NCI-H446 (cell line): ENCODE results near the gene POLD1.
A peak's percentile ranks its signal among the peaks of the same experiment; 100 is the strongest.
"Not testable (repeated sequence)": the region's sequence is repeated elsewhere in the genome, so short reads cannot be mapped to it uniquely, and the experiment has no call there.

Experiments used
- DNase-seq, 2 experiments: peaks; one replicate each; lab custom pipeline; 2025; lab: John Stamatoyannopoulos, UW

POLD1 gene

DNA sequence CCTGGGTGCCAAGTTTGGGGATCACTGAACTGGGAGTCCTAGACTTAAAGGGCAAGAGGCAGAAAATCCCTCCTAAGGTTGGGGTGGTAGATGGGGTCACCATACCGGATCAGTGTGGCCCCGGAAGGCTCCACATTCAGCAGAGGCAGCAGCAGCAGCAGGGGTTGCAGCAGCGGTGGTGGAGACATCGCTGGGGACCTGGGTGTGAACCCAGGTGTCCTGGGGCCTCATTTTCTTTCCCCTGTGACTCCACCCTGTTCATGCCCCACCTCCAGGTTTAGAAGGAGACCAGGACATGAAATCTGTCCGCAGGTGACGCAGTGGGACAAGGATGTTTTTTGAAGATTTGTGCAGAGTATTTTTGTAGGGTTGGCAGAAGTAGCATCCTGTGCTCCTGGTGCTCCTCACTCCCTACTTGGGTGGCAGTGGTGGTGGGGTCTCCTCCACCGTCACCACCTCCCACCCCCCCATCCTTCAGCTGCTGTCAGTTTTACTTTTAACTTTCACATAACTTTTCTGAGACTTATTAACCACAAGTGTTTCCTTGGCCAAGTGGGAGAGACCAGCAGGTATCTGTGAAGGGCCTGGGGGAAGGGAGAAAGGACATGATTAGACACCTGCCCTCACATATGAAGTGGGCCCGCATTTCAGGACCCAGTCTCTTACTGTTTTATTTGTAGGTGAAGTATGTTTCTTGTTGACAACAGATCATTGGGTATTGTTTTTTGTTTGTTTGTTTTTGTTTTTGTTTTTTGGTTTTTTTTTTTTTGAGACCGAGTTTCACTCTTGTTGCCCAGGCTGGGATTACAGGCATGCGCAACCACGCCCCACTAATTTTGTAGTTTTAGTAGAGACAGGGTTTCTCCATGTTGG is 18.5 kb upstream of the POLD1 start, which contains the start of gene NAPSA:
Gene NAPSA (minus strand): TSS at position 206 of the 873 bp plus-strand sequence. CDS start 18 bp downstream, at position 188.
- no peak for DNase-seq

DNA sequence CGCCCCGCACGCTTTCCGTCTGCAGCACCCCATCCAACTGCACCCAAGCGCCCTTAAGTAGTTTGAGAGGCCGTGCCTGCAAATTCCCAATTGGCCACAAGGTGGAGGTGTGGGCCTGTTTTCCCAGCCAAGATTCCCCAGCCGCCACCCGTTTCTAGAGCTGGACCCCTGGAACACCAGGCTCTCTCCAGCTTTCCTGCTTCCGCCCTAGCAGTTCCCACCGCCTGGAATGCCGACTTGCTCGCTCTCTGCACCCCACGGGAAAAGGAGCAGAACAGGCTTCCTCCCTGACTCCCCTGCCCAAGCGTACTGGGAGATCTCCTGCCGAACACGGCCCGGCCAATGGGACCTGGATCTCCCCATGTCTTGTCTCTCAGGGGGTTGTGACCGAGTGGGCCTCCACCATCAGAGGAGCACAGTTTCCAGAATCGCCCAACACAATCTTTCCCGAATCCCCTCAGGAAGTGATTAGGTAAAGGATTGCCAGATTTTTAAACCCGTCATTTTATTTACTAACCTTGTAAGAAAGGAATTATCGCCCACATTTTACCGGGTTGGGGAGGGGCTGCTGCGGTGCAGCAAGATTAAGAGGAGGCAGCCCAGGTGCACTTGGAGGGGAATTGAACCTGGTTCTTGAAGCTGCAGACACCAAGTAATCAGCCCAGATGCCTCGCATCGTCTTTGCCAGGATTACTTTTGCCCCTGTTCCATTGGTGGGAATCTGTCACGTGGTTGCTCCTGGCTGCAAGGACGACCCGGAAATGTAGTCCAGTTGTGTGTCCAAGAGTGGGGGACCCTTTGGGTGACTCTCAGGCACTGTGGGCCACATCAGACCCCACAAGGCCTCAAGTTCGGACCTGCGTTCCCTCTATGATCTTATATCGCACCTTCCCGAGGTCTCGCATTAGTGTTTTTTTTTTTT is 15.2 kb upstream of the POLD1 start:
- DNase-seq, result peak; percentile 70 to 88

DNA sequence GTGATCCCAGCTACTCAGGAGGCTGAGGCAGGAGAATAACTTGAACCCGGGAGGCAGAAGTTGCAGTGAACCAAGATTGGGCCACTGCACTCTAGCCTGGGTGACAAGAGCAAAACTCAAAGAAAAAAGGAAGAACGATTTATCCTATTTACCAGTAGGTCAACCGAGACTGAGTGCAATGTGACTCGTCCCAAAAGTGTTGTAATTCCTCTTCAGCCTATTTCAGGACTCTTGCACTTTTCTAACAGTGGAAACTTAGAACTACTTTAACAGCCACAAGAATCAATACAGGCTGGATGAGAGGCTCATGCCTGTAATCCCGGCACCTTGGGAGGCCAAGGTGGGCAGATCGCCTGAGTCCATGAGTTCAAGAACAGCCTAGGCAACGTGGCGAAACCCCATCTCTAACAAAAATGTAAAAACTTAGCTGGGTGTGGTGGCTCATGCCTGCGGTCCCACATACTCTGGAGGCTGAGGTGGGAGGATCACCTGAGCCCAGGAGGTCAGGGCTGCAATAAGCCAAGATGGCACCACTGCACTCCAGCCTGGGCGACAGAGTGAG is 12.2 kb upstream of the POLD1 start:
- no peak for DNase-seq

DNA sequence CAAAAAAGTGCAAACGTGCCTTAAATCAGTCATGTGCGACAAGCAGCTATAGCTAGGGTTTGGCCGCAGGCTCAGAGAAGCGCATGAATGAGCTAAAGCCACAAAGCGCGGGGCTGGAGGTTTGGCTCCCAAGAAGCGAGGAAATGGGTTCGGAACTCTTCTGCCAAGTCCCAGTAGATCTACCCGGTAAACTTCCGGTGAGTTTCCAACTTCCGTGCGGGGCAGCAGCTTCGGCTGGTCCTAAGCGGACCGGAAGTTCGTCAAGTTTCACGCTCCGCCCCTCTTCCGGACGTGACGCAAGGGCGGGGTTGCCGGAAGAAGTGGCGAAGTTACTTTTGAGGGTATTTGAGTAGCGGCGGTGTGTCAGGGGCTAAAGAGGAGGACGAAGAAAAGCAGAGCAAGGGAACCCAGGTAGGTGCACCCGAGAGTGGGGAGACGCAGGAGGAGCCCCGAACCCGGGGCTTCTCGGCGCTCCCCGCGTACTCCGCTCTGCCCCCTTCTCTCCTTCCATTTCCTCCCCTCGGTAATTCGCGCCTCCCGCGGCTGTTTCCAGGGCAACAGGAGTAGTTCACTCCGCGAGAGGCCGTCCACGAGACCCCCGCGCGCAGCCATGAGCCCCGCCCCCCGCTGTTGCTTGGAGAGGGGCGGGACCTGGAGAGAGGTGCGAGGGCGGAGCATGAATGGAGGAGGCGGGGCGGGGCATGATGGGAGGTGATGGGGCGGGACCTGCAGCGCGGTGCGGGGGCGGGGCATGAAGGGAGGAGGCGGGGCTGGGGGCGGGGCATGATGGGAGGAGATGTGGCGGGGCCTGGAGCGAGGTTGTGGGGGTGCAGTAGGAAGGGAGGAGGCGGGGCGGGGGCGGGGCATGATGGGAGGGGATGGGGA is 7.7 kb upstream of the POLD1 start, which contains the start of gene NR1H2:
Gene NR1H2 (plus strand): TSS at position 292 of the 885 bp plus-strand sequence. CDS start 1,149 bp downstream, outside the sequence.
- DNase-seq, result peak; percentile 98 to 99

DNA sequence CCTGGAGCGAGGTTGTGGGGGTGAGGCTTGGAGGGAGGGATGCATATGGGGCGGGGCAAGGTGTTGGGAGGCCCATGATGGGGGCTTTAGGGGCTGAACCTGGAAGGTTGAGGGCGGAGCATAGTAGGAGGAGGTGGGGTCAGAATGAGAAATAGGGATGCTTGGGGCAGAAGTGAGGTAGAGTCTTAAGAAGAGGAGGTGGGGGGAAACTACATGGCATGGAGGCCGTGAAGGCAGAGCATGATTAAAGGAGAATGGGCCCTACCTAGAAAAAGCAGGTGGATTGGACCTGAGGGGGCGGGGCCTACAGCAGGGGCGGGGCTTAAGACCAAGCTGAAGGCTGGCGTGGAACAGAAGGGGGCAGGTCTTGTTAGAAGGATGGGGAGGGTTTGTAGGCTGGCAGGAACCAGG is 7.1 kb upstream of the POLD1 start:
- peak in 1 of 2 experiments; percentile 81 for DNase-seq

DNA sequence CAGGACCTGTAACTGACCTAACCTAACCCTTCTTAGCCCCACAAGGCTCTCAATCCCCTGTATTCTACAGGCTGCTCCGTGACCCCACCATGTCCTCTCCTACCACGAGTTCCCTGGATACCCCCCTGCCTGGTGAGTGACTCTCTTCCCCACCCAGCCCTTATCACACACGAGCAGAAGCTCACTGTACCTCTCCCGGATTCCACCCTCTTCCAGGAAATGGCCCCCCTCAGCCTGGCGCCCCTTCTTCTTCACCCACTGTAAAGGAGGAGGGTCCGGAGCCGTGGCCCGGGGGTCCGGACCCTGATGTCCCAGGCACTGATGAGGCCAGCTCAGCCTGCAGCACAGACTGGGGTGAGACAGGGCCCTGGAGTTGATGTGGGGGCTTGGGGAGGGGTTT is 6.6 kb upstream of the POLD1 start:
- DNase-seq, result no peak

DNA sequence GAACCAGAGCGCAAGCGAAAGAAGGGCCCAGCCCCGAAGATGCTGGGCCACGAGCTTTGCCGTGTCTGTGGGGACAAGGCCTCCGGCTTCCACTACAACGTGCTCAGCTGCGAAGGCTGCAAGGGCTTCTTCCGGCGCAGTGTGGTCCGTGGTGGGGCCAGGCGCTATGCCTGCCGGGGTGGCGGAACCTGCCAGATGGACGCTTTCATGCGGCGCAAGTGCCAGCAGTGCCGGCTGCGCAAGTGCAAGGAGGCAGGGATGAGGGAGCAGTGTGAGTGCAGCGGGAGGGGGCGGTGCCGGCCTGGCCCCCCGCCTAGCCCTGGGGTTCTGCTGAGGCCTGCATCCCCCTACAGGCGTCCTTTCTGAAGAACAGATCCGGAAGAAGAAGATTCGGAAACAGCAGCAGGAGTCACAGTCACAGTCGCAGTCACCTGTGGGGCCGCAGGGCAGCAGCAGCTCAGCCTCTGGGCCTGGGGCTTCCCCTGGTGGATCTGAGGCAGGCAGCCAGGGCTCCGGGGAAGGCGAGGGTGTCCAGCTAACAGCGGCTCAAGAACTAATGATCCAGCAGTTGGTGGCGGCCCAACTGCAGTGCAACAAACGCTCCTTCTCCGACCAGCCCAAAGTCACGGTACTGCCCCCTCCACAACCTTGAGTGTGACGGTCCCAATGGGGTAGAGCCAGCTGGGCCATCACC is 5.8 kb upstream of the POLD1 start:
- no peak for DNase-seq

DNA sequence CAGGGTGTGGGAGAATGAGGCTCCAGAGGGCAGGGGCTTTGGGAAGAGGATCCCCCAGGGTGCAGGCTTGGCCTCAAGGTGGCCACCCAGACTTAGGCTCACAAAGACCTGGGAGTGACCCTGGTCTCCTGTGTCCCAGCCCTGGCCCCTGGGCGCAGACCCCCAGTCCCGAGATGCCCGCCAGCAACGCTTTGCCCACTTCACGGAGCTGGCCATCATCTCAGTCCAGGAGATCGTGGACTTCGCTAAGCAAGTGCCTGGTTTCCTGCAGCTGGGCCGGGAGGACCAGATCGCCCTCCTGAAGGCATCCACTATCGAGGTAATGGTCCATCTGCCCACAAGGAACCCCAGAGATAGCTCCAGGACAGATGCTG is 5.3 kb upstream of the POLD1 start:
- no peak for DNase-seq

DNA sequence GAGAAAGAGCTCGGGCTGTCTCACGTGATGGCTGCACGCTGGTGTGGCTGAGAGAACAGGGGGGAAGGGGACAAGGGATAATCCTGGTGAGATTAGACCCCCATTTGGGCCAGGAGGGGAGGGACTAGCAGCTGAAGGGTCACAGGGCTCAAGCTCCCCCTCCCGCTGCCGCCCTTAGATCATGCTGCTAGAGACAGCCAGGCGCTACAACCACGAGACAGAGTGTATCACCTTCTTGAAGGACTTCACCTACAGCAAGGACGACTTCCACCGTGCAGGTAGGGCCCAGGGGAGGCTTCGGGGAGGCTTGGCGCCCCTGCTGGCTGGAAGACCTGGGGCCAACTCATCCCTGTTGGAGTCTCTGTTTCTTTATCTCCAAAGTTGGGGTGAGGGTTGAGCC is 4.5 kb upstream of the POLD1 start:
- no peak for DNase-seq

DNA sequence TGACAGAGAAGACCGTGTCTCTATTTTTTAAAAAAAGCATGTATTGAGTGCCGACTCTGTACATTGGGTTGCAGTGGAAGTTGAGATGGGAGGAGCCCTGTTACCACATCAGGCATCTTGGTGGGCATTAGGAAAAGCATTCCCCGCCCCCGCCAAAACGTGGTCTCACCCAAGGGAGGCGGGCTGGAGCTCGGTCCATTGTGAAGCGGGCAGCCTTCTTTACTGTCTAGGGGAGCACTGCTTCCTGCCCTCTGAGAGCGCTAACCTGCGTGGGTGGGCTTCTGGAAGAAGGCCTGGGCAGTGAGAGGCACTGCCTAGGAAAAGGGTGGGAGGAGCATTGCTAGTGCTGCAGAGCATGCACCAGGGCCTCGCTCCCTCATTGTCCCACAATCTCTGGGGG is 4.0 kb upstream of the POLD1 start:
- no peak for DNase-seq

DNA sequence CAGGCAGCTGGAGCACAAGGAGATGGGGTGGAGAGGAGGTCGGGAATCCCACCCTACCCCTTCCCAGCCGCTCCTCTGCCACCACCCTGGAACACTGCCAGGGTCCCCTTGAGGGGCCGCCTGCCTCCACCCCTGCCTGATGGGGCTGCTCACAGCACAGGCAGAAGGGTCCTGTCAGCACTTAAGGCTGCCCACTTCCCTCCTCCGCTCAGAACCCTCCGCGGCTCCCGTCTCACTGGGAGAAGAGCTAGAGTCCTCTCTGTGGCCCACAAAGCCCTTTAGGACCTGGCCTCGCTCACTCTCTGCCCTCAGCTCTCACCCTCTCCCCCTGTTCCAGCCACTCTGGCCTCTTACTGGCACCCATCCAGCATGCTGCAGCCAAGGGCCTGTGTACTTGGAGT is 3.4 kb upstream of the POLD1 start:
- DNase-seq, result no peak

DNA sequence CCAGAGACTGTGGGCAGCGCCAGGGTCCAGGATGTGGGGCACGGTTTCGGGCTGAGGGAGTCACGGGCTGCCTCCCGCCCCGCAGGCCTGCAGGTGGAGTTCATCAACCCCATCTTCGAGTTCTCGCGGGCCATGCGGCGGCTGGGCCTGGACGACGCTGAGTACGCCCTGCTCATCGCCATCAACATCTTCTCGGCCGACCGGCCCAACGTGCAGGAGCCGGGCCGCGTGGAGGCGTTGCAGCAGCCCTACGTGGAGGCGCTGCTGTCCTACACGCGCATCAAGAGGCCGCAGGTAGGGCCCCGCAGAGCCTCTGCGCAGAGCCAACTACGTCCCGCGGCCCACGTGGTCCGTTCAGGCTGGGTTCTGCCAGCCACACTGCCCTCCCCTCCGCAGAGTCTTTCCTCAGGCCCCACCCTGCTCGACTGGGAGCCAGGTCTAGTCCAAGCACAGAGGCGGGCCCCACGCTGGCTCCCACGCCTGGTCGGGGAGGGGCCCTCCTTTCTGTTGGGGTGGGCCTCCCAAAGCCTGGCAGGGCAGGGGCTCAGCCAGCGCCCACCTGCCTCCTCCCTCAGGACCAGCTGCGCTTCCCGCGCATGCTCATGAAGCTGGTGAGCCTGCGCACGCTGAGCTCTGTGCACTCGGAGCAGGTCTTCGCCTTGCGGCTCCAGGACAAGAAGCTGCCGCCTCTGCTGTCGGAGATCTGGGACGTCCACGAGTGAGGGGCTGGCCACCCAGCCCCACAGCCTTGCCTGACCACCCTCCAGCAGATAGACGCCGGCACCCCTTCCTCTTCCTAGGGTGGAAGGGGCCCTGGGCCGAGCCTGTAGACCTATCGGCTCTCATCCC is 2.0 kb upstream of the POLD1 start:
- no peak for DNase-seq

DNA sequence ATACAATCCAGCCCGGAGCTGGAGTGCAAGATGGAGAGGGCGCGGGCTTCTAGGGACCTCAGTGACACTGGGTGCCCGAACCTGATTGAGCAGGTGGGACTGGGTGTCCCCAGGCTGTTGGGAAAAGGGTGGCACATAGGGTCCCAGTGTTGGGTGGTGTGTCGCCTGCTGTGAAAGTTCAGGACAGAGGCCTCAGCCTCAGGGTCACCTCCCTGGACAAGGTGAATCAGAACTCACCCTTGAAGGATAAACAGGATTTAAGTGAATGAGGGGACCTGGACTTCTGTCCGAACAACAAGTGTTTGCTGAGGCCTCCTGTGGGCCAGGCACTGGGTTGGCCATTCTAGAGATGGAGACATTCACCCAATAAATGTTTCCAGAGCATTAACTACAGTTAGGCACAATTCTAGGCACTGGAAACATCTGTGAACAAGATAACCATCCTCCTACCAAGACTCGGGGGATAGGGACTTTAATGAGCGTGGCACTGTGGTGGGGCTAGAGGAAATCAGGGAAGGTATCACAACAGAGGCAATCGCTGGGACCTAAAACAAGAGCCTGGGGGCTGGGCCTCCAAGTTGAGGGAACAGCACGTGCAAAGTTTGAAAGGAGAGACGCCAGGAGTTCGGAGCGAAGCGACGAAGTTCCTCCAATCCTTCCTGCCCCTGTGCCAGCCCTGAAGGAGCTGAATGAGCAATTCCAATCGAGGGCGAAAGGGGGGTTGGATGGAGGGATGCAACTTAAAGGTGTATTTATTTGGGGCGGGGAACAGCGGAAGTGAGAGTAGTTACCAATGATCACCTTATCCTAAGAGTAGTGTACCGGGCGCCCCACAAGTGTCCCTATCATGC is 921 bp upstream of the POLD1 start:
- no peak for DNase-seq

DNA sequence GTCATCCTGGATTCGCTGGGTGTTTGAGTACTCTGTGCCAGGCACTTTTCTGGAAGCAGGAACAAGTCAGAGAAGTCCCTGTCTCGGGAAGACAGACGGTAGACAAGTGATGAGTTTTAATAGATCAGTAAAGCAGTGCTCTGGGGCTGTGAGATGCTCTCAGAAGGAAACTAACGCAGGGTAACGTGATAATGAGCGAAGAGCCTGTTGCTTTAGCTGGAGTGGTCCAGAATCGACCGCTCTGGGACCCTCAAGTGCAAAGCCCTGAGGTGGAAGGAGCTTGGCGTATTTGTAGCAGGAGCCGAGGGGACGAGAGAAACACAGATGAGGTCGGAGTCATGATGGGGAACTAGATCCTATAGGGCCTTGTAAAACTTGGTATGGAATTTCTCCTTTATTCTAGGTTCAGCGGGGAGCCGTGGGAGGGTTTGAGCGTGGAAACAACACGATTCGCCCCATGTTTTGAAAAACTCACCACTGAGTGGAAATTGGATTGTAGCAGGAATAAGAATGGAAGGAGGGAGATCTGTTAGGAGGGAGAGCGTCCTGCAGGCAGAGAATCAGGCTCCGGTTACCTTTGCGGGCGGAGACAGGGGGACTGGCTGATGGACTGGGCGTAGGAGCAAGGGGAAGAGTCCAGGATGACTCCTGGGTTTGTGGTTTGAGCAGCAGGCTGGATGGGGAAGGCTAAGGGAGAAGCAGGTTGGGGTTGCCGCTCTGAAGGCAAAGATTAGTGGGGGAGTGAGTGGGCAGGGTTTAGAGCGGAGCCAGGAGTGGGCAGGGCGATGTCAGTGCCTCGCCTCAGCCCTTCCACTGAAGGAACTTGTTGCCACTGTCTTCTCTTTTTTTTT is 763 bp downstream of the POLD1 start:
- DNase-seq, result no peak

DNA sequence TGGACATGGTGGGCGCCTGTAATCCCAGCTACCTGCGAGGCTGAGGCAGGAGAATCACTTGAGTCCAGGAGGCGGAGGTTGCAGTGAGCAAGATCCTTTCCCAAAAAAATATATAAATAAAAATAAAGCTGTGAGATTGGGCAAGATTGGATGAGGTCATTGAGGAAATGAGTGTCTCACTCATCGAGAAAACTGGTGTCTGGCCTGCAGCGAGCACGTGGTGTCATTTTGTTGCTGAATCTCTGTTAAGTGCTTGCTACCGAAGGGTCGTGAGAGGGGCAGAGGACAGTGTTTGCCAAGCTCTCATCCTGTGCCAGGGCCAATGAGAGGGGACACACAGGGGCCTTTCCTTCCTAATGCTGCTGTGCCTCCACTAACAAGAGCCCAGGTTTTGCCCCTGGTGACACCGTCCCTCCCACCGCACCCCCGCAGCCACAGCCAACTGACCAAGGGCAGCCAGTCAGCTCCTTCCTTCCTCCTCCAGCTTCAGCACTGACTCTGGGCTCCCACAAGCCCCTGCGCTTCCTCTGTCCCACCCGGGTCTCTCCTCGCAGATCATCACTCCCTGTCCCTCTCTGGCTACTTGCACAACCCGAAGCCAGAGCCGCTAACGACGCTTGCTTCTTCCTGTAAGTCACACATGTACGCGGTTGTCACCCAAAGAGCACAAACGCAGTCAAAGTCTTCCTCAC is 3.2 kb downstream of the POLD1 start:
- DNase-seq, result no peak

DNA sequence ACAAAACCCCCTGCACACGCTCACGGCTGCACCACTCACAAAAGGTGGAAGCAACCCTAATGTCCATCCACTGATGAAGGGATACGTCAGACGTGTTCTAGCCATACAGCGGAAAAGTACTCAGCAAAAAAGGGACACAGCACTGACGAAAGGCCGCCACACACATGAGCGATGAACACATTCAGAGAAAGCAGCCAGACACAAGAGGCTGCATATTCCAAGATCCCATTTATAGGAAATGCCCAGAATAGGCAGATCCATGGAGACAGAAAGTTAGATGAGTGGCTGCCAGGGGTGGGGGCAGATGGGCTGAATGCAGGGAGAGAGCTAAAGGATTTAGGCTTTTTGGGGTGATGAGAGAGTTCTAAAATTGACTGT is 3.7 kb downstream of the POLD1 start:
- DNase-seq, result no peak

DNA sequence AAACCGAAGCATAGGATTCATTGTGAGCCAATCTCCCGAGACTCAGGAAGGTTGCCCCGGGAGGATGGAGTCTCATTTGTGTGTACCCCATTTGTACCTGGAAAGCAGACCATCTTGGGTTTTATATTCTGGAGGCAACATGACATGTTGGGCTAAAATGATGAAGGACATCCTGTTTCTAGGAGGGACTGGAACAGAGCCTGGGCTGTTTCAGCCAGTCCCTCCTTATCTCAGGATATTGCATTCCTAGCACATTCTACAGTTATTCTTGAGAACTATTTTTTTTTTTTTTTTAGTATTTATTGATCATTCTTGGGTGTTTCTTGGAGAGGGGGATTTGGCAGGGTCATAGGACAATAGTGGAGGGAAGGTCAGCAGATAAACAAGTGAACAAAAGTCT is 6.1 kb downstream of the POLD1 start:
- not testable (repeated sequence) for DNase-seq
